Body of pancreas (tissue), 4 donors: ENCODE results near the gene GLT8D2. TPM values are rescaled to one million over a fixed set of nuclear protein-coding genes. Genes with fewer than 3 reads are reported as not detected.

Source experiments
- ATAC-seq: fragments of 150-250 bp; one replicate; pipeline ENCODE4 v1.9.1; 2016
- DNase-seq, 4 donors: peaks; one replicate each; pipeline ENCODE4 v3.0.0-alpha.2; 2019
- H3K27ac ChIP-seq, 4 donors: fragments of 200-600 bp; sonication (generic); 1 replicate in 3 of 4; 2 replicates in 1 of 4; pipeline versions ENCODE4 v1.5.1 to v1.6.1; 2016 to 2019; ENCODE audit warnings: mild to moderate bottlenecking in 1 of 4, mixed read lengths in 1 of 4, moderate library complexity in 1 of 4
- H3K27me3 ChIP-seq, 2 donors: fragments of 200-600 bp; sonication (generic); one replicate each; pipeline ENCODE4 v1.6.0; 2016; ENCODE audit warnings: mild to moderate bottlenecking in 1 of 2
- H3K36me3 ChIP-seq, 2 donors: fragments of 200-600 bp; sonication (generic); replicated peaks in 1 of 2; 2 replicates each; pipeline ENCODE4 v1.5.1; 2016; ENCODE audit warnings: low read depth in 2 of 2; ENCODE audit not compliant: insufficient read depth in 1 of 2
- H3K4me1 ChIP-seq: fragments of 200-600 bp; sonication (generic); one replicate; pipeline ENCODE4 v1.6.0; 2016
- H3K4me3 ChIP-seq, 2 donors: fragments of 200-600 bp; sonication (generic); 1 replicate in 1 of 2; 2 replicates in 1 of 2; pipeline ENCODE4 v1.5.1; 2016 to 2019
- H3K9me3 ChIP-seq, 3 donors: fragments of 200-600 bp; sonication (generic); 1 replicate in 2 of 3; 2 replicates in 1 of 3; pipeline ENCODE4 v1.5.1; 2016
- CTCF ChIP-seq, 7 experiments: fragments of 450-650 bp in 4 of 7; fragments of 200-600 bp in 3 of 7; sonication (generic) in 3 of 7; IDR thresholded peaks; one replicate each; pipeline ENCODE4 v1.5.1; 2016 to 2019; ENCODE audit warnings: antibody characterized with exemption in 7 of 7
- POLR2A ChIP-seq, 3 donors: fragments of 450-650 bp; IDR thresholded peaks; one replicate each; pipeline ENCODE4 v1.6.1; 2016; ENCODE audit warnings: antibody characterized with exemption in 3 of 3, mild to moderate bottlenecking in 2 of 3
- WGBS, 2 donors: methylation state at CpG; one replicate each; pipeline ENCODE4 v1.1.5; 2017; 5-methylcytosine and 5-hydroxymethylcytosine counted together
- intact Hi-C: fragments of 100-400 bp; cut with DNase I; formaldehyde crosslinking; loops from one replicate; pipeline ENCODE4 v1.15.1; 2023
- total RNA-seq, 2 donors: library from RNA; depleted of rRNA; stranded (reverse); fragments of >200 nt; gene quantifications; one replicate each; pipeline ENCODE4 v1.1.0, GENCODE V29; 2016

The GLT8D2 gene
- total RNA-seq, 2 donors from 2014 or later, result 0.99 to 6.0 TPM

- H3K27me3 ChIP-seq, result no peaks in the 10 kb centered on the region
- no peak for TF ChIP-seq CTCF (IDR thresholded peaks at IDR 0.05)
- no peak for TF ChIP-seq POLR2A (IDR thresholded peaks at IDR 0.05)
- WGBS, 2 donors, result 89 to 92% methylated on average over 4 of the region's 4 CpGs
These were observed 71.5 kb downstream of the GLT8D2 start for GRCh38 chr12:103978384-103978982.

GRCh38 chr12:103975368-103975767 is 74.6 kb downstream of the GLT8D2 start:
- Histone ChIP-seq H3K27me3 (no peaks in the 10 kb centered on the region), H3K9me3 (no peaks in the 10 kb centered on the region), H3K4me1 (peaks cover 4% of the 10 kb centered on the region), H3K36me3 (peaks cover 0 to 11% of the 10 kb centered on the region in 2 donors), H3K27ac (no peak overlapping the region), H3K4me3 (no peak overlapping the region)
- ATAC-seq, result no peak
- no peak for DNase-seq
- intact Hi-C loops, result no loop called here
- WGBS, 2 donors, result 73 to 74% methylated on average over 2 of the region's 2 CpGs
- TF ChIP-seq CTCF (IDR thresholded peaks at IDR 0.05) (no peak), POLR2A (IDR thresholded peaks at IDR 0.05) (no peak)

More at GRCh38 chr12:103978384-103978982, 71.5 kb downstream of the GLT8D2 start:
- H3K36me3 ChIP-seq, result peaks cover 0 to 24% of the 10 kb centered on the region in 2 donors
- H3K9me3 ChIP-seq, result no peaks in the 10 kb centered on the region
- H3K4me1 ChIP-seq, result no peaks in the 10 kb centered on the region
- H3K4me3 ChIP-seq, result no peak overlapping the region
- ATAC-seq, result no peak
- intact Hi-C loops, result no loop called here
- no peak for DNase-seq
- no peak overlapping the region for H3K27ac ChIP-seq

- intact Hi-C loops, result no loop called here
- no peak for ATAC-seq
These were observed 76.1 kb downstream of the GLT8D2 start for GRCh38 chr12:103973909-103974308.

GRCh38 chr12:103969391-103969790 is 80.6 kb downstream of the GLT8D2 start:
- no peaks in the 10 kb centered on the region for H3K9me3 ChIP-seq
- peaks cover 48% of the 10 kb centered on the region for H3K4me1 ChIP-seq
- no peak overlapping the region for H3K27ac ChIP-seq
- ATAC-seq (no peak), DNase-seq (no peak)
- intact Hi-C loops, result loop anchor here (10.0 kb wide), 1 partner anchor 135 kb away; no protein-coding TSS in a partner anchor
- no peaks in the 10 kb centered on the region for H3K27me3 ChIP-seq
- TF ChIP-seq CTCF (IDR thresholded peaks at IDR 0.05), result no peak
- TF ChIP-seq POLR2A (IDR thresholded peaks at IDR 0.05), result no peak
- no peaks in the 10 kb centered on the region for H3K36me3 ChIP-seq
- 43 to 49% methylated on average over 2 of the region's 2 CpGs for WGBS, 2 donors
- H3K4me3 ChIP-seq, result no peak overlapping the region

More at GRCh38 chr12:103973909-103974308, 76.1 kb downstream of the GLT8D2 start:
- Histone ChIP-seq H3K36me3 (peaks cover 0 to 5% of the 10 kb centered on the region in 2 donors), H3K27me3 (no peaks in the 10 kb centered on the region), H3K4me1 (peaks cover 18% of the 10 kb centered on the region), H3K27ac (no peak overlapping the region), H3K4me3 (no peak overlapping the region), H3K9me3 (no peaks in the 10 kb centered on the region)
- TF ChIP-seq POLR2A (IDR thresholded peaks at IDR 0.05), result no peak
- no peak for TF ChIP-seq CTCF (IDR thresholded peaks at IDR 0.05)
- DNase-seq, result no peak
- 76 to 80% methylated on average over 2 of the region's 2 CpGs for WGBS, 2 donors

- intact Hi-C loops, result loop anchor here (10.0 kb wide), 1 partner anchor 138 kb away; no protein-coding TSS in a partner anchor
- no peaks in the 10 kb centered on the region for H3K36me3 ChIP-seq
- H3K27ac ChIP-seq, result peak overlapping the region in 3 of 4 donors; percentile 85 to 94 (median 92)
- WGBS, 2 donors, result 13% methylated on average over 1 of the region's 1 CpG
- peak overlapping the region in 1 of 2 donors; percentile 79 for H3K4me3 ChIP-seq
- H3K9me3 ChIP-seq, result no peaks in the 10 kb centered on the region
- ATAC-seq, result no peak
- peaks cover 53% of the 10 kb centered on the region for H3K4me1 ChIP-seq
- no peak for TF ChIP-seq CTCF (IDR thresholded peaks at IDR 0.05)
- no peaks in the 10 kb centered on the region for H3K27me3 ChIP-seq
- DNase-seq, result no peak
These were observed 83.3 kb downstream of the GLT8D2 start for GRCh38 chr12:103966736-103967135.
